Neural progenitor cell (in vitro differentiated cells): ENCODE data around the gene MAVS.

Experiments used
- CTCF ChIP-seq: fragments of 200-600 bp; sonication (generic); IDR thresholded peaks from 2 replicates; pipeline ENCODE4 v1.5.1; 2017; ENCODE audit warnings: antibody characterized with exemption, mild to moderate bottlenecking
- EZH2 ChIP-seq: fragments of 200-600 bp; sonication (generic); IDR thresholded peaks from 2 replicates; pipeline ENCODE4 v1.6.1; 2017; ENCODE audit warnings: antibody characterized with exemption, mild to moderate bottlenecking, moderate library complexity
- EZH2phosphoT487 ChIP-seq: fragments of 200-600 bp; sonication (generic); IDR thresholded peaks from 2 replicates; pipeline ENCODE4 v1.6.1; 2017; ENCODE audit warnings: antibody characterized with exemption

- no peak for TF ChIP-seq CTCF
- no peak for TF ChIP-seq EZH2
- TF ChIP-seq EZH2phosphoT487: no peak
Observed at GRCh38 chr20:3890999-3891929, 44.6 kb downstream of the MAVS start.
